Kidney (tissue), 14 donors: ENCODE results near the gene BCL3. TPM values are rescaled to one million over a fixed set of nuclear protein-coding genes. Genes with fewer than 3 reads are reported as not detected.
A peak's percentile ranks its signal among the peaks of the same experiment; 100 is the strongest.

Source experiments
- DNase-seq, 5 donors: peaks; one replicate each; pipeline ENCODE4 v3.0.0-alpha.2; 2013 to 2020
- FAIRE-seq: peaks from 2 replicates; lab custom pipeline; 2012; peaks lifted over from hg19 to GRCh38; lab: Jason Lieb, UNC
- H3K27ac ChIP-seq, 2 donors: one replicate each; pipeline ENCODE4 v1.7.0; 2013; ENCODE audit warnings: low read depth in 2 of 2, low read length in 2 of 2, inconsistent platforms in 1 of 2
- H3K27me3 ChIP-seq: one replicate; pipeline ENCODE4 v1.7.1; 2013; ENCODE audit warnings: low read length, inconsistent platforms; ENCODE audit not compliant: control insufficient read depth, insufficient read depth
- H3K36me3 ChIP-seq, 3 donors: one replicate each; pipeline versions ENCODE4 v1.7.0 to v1.7.1; 2013; ENCODE audit warnings: low read length in 3 of 3, control low read depth in 1 of 3, inconsistent platforms in 1 of 3; ENCODE audit not compliant: insufficient read depth in 3 of 3, control insufficient read depth in 2 of 3
- H3K4me1 ChIP-seq, 3 donors: one replicate each; pipeline versions ENCODE4 v1.7.0 to v1.7.1; 2013; ENCODE audit warnings: low read length in 3 of 3, inconsistent platforms in 1 of 3, low read depth in 1 of 3; ENCODE audit not compliant: control insufficient read depth in 2 of 3, insufficient read depth in 2 of 3
- H3K4me3 ChIP-seq, 3 donors: one replicate each; pipeline versions ENCODE4 v1.7.0 to v1.8.1; 2013; ENCODE audit warnings: low read length in 3 of 3, control low read depth in 1 of 3, inconsistent platforms in 1 of 3
- H3K9ac ChIP-seq, 3 donors: one replicate each; pipeline versions ENCODE4 v1.7.0 to v1.7.1; 2013; ENCODE audit warnings: low read length in 3 of 3, control low read depth in 1 of 3, inconsistent platforms in 1 of 3
- H3K9me3 ChIP-seq, 3 donors: one replicate each; pipeline versions ENCODE4 v1.7.0 to v1.7.1; 2013; ENCODE audit warnings: low read length in 3 of 3, control low read depth in 1 of 3, inconsistent platforms in 1 of 3; ENCODE audit not compliant: control insufficient read depth in 2 of 3, insufficient read depth in 1 of 3
- CTCF ChIP-seq: IDR thresholded peaks from 3 replicates; pipeline ENCODE4 v1.5.1; 2012; ENCODE audit warnings: mild to moderate bottlenecking, moderate library complexity, borderline replicate concordance; ENCODE audit not compliant: insufficient read depth; ENCODE audit errors: extremely low read depth
- intact Hi-C: fragments of 100-400 bp; cut with DNase I; formaldehyde crosslinking; loops from one replicate; pipeline ENCODE4 v1.11.1; 2022
- microRNA-seq: library from miRNA; unstranded; fragments of <30 nt; microRNA quantifications from one replicate; pipeline ENCODE4 v1.2.0, GENCODE V29; 2020
- polyA plus RNA-seq: library from polyadenylated mRNA; stranded (reverse); fragments of 350-450 nt; fragmentation: Illumina TruSeq; extraction: RNeasy Lipid Tissue Mini Kit (QIAGEN cat#74804); gene quantifications from one replicate; pipeline ENCODE4 v1.2.3, GENCODE V29; 2014; ENCODE audit warnings: low read depth, low replicate concordance; ENCODE audit not compliant: insufficient read depth
- total RNA-seq: library from RNA; stranded (reverse); fragmentation: NEBNext Ultra II Directional; extraction: Animal tissue kit (Norgen Biotek cat#: 25700); gene quantifications from one replicate; pipeline ENCODE4 v1.2.1, GENCODE V29; 2021
- donor health status: control.
- donor health status: control.
- donor health status: control.
- donor health status: control.
- donor health status: control.
- donor health status: DM: yes; HTN: yes; CAD: no.
- donor health status: Normal renal cell carcinoma (clear cell type).

BCL3 gene
- total and polyA plus RNA-seq, 2 donors from 2014 or later, result 23.2 to 86.8 TPM

GRCh38 chr19:44807652-44808462, 59.3 kb downstream of the BCL3 start:
- peak; percentile 60 for TF ChIP-seq CTCF
- H3K4me1 ChIP-seq, result peaks cover 0 to 30% (median 13%) of the 10 kb centered on the region in 3 donors
- H3K9me3 ChIP-seq, result no peaks in the 10 kb centered on the region
- peak overlapping the region; percentile 96 to 98 for H3K27ac ChIP-seq
- no peaks in the 10 kb centered on the region for H3K27me3 ChIP-seq
- H3K9ac ChIP-seq, result peak overlapping the region in 1 of 3 donors; percentile 53
- intact Hi-C loops, result no loop called here
- DNase-seq (peak; percentile 87 to 95 (median 91)), FAIRE-seq (peak; percentile 53)
- H3K4me3 ChIP-seq, result peak overlapping the region in 2 of 3 donors; percentile 19 to 48
- peaks cover 0 to 4% (median 0%) of the 10 kb centered on the region in 3 donors for H3K36me3 ChIP-seq

GRCh38 chr19:44808463-44809371, 60.2 kb downstream of the BCL3 start, which contains the start of gene BCAM:
Gene BCAM, plus strand, starts transcription at chr19:44809103. Its CDS starts 22 bp downstream, at chr19:44809125.
- no peak for TF ChIP-seq CTCF
- H3K27ac ChIP-seq, result peak within 1 kb of the TSS; percentile 96 to 98
- peak within 1 kb of the TSS; percentile 64 to 85 (median 78) for H3K4me3 ChIP-seq
- H3K36me3 ChIP-seq, result peaks cover 0 to 7% (median 3%) of the 10 kb centered on the region in 3 donors
- no peaks in the 10 kb centered on the region for H3K9me3 ChIP-seq
- FAIRE-seq (no peak), DNase-seq (peak; percentile 79 to 96 (median 89))
- H3K9ac ChIP-seq, result peak within 1 kb of the TSS; percentile 64 to 94 (median 79)
- intact Hi-C loops, result no loop called here
- peaks cover 0 to 35% (median 13%) of the 10 kb centered on the region in 3 donors for H3K4me1 ChIP-seq
- no peaks in the 10 kb centered on the region for H3K27me3 ChIP-seq

Small RNAs within 50 kb of the gene (microRNA-seq; reads per million reads assigned to microRNA genes)
- gene MIR8085, result not detected

Other genes starting within 250 kb of the BCL3 start
- gene ZNF180, start 248.2 kb upstream of the BCL3 start, total RNA-seq, result 10.3 TPM
- 3.4 TPM for gene ZNF180, start 248.2 kb upstream of the BCL3 start, polyA plus RNA-seq
- gene CEACAM20, start 219.0 kb upstream of the BCL3 start, total RNA-seq, result not detected
- not detected for gene CEACAM20, start 219.0 kb upstream of the BCL3 start, polyA plus RNA-seq
- not detected for gene IGSF23, start 135.1 kb upstream of the BCL3 start, total RNA-seq
- gene IGSF23, start 135.1 kb upstream of the BCL3 start, polyA plus RNA-seq, result not detected
- gene PVR, start 104.8 kb upstream of the BCL3 start, total RNA-seq, result 36.4 TPM
- gene PVR, start 104.8 kb upstream of the BCL3 start, polyA plus RNA-seq, result 20.7 TPM
- 5.1 TPM for gene CEACAM19, start 77.2 kb upstream of the BCL3 start, total RNA-seq
- gene CEACAM19, start 77.2 kb upstream of the BCL3 start, polyA plus RNA-seq, result 5.5 TPM
- gene CEACAM16, start 49.6 kb upstream of the BCL3 start, total RNA-seq, result not detected
- not detected for gene CEACAM16, start 49.6 kb upstream of the BCL3 start, polyA plus RNA-seq
- 11.5 TPM for gene CBLC, start 29.2 kb downstream of the BCL3 start, total RNA-seq
- 8.2 TPM for gene CBLC, start 29.2 kb downstream of the BCL3 start, polyA plus RNA-seq
- gene BCAM, start 60.4 kb downstream of the BCL3 start, total RNA-seq, result 748 TPM
- 671 TPM for gene BCAM, start 60.4 kb downstream of the BCL3 start, polyA plus RNA-seq
- 110 TPM for gene NECTIN2, start 97.6 kb downstream of the BCL3 start, total RNA-seq
- gene NECTIN2, start 97.6 kb downstream of the BCL3 start, polyA plus RNA-seq, result 111 TPM
- 45.4 TPM for gene TOMM40, start 142.5 kb downstream of the BCL3 start, total RNA-seq
- gene TOMM40, start 142.5 kb downstream of the BCL3 start, polyA plus RNA-seq, result 51.5 TPM
- gene APOE, start 157.1 kb downstream of the BCL3 start, total RNA-seq, result 122 TPM
- 2,837 TPM for gene APOE, start 157.1 kb downstream of the BCL3 start, polyA plus RNA-seq
- gene APOC1, start 165.9 kb downstream of the BCL3 start, total RNA-seq, result 11.8 TPM
- gene APOC1, start 165.9 kb downstream of the BCL3 start, polyA plus RNA-seq, result 16.7 TPM
- not detected for gene APOC4, start 193.5 kb downstream of the BCL3 start, total RNA-seq
- not detected for gene APOC4, start 193.5 kb downstream of the BCL3 start, polyA plus RNA-seq
- gene APOC2, start 197.3 kb downstream of the BCL3 start, total RNA-seq, result 1.6 TPM
- gene APOC2, start 197.3 kb downstream of the BCL3 start, polyA plus RNA-seq, result 25.0 TPM
- gene CLPTM1, start 206.7 kb downstream of the BCL3 start, total RNA-seq, result 107 TPM
- 142 TPM for gene CLPTM1, start 206.7 kb downstream of the BCL3 start, polyA plus RNA-seq